MM.1S (cell line): ENCODE results near the gene LRMDA.

Source experiments
- EZH2 ChIP-seq: fragments of 300-600 bp; sonication (generic); optimal IDR thresholded peaks from 2 replicates; pipeline ENCODE3; 2017; ENCODE audit warnings: low read depth, mild to moderate bottlenecking, antibody characterized with exemption, low read length, mixed read lengths
- TF ChIP-seq, protein P1 (sequence below): fragments of 300-600 bp; sonication (generic); IDR thresholded peaks from 2 replicates; pipeline ENCODE4 v1.5.1; 2016; ENCODE audit warnings: antibody characterized with exemption, low read length, mixed read lengths

DNA sequence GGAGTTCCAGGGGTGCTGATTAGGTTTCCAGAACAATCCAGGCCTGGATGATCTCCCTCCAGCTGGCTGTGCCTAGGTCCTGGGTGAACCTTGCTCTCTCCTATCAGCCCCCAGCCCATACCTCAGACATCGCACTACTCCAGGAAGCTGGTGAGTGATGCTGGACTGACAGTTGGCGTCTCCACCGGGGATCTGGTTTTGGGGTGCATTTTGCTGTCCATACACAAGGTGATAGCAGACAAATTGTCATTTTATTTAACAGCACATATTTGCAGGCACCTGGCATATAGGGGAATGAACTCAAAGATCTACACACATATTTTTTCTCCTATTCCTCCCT is 601.2 kb downstream of the LRMDA start:
- TF ChIP-seq, protein P1, sequence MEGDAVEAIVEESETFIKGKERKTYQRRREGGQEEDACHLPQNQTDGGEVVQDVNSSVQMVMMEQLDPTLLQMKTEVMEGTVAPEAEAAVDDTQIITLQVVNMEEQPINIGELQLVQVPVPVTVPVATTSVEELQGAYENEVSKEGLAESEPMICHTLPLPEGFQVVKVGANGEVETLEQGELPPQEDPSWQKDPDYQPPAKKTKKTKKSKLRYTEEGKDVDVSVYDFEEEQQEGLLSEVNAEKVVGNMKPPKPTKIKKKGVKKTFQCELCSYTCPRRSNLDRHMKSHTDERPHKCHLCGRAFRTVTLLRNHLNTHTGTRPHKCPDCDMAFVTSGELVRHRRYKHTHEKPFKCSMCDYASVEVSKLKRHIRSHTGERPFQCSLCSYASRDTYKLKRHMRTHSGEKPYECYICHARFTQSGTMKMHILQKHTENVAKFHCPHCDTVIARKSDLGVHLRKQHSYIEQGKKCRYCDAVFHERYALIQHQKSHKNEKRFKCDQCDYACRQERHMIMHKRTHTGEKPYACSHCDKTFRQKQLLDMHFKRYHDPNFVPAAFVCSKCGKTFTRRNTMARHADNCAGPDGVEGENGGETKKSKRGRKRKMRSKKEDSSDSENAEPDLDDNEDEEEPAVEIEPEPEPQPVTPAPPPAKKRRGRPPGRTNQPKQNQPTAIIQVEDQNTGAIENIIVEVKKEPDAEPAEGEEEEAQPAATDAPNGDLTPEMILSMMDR = no peak
- no peak for TF ChIP-seq EZH2
